Fibroblast of mammary gland (primary cell): ENCODE measurements around the gene CSTF2T.
A peak's percentile ranks its signal among the peaks of the same experiment; 100 is the strongest.

Source experiments
- DNase-seq: peaks from one replicate; pipeline ENCODE4 v3.0.0-alpha.2; 2010; ENCODE audit warnings: low read depth
- H3K4me3 ChIP-seq: 2 replicates; pipeline ENCODE4 v1.5.1; 2011; ENCODE audit warnings: low read depth, mild to moderate bottlenecking, low read length, moderate library complexity; ENCODE audit not compliant: control insufficient read depth
- TF ChIP-seq, protein P1 (sequence below): conservative IDR thresholded peaks from 2 replicates; pipeline ENCODE4 v1.5.1; 2011; ENCODE audit warnings: low read depth, low read length, inconsistent platforms; ENCODE audit not compliant: control insufficient read depth, insufficient read depth

CSTF2T gene

DNA sequence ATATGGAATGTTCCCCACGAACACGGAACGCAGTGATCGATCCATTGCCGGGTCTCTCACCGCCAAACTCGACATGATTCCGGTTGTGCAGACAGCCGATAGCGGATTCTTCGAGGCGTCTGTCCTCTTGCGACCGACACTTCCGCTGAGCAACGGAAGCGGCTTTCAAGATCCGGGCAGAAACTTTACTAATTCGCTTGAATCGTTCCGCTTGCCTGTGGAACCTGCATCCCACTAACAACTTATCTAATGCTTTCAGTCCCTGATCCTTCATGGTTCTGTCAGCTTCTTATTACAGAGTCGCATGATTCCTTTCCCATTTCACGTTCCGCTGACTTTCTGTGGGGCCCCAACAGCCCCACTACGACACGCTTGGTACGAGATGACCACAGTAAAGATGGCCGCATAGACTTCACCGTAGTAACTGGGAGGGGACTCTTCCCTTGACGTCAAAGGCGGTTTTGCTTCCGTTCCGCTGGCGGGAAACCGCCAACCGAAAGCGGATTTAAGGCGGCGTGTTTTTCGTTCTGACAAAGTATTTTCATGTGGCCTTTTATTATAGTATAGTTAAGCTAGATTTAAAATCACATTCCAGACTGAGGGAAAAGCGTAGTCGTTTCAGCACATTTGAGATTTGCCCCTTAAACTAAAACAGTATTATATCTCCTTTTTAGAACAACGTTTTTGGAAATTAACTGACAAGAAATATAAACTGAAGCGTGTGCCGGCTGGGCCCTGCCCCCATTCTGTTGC lies at the start of gene CSTF2T:
TSS of gene CSTF2T (minus strand) at position 121 of the 753 bp plus-strand sequence. CDS start at position 75, 46 bp downstream.
- TF ChIP-seq, protein P1, sequence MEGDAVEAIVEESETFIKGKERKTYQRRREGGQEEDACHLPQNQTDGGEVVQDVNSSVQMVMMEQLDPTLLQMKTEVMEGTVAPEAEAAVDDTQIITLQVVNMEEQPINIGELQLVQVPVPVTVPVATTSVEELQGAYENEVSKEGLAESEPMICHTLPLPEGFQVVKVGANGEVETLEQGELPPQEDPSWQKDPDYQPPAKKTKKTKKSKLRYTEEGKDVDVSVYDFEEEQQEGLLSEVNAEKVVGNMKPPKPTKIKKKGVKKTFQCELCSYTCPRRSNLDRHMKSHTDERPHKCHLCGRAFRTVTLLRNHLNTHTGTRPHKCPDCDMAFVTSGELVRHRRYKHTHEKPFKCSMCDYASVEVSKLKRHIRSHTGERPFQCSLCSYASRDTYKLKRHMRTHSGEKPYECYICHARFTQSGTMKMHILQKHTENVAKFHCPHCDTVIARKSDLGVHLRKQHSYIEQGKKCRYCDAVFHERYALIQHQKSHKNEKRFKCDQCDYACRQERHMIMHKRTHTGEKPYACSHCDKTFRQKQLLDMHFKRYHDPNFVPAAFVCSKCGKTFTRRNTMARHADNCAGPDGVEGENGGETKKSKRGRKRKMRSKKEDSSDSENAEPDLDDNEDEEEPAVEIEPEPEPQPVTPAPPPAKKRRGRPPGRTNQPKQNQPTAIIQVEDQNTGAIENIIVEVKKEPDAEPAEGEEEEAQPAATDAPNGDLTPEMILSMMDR, result no peak
- DNase-seq, result peak; percentile 96
- peak within 1 kb of the TSS; percentile 84 for H3K4me3 ChIP-seq

DNA sequence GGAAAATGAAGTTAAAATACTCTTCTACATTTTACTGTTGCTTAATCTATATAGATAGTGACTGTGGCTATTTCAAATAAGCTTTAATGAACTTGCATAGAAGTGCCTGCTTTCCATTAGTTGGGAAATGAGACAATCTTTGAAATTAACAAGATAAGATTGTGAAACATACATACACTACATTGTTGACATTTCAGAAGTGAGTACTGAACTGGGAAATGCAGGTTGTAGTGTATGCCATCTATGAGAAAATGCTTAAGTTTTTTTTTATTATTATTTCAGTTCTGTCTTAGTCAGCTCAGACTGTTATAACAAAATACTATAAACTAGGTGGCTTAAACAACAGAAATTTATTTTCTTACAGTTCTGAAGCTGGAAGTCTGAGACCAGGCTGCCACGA lies 49.6 kb upstream of the CSTF2T start:
- TF ChIP-seq, protein P1, result no peak
- DNase-seq, result no peak

DNA sequence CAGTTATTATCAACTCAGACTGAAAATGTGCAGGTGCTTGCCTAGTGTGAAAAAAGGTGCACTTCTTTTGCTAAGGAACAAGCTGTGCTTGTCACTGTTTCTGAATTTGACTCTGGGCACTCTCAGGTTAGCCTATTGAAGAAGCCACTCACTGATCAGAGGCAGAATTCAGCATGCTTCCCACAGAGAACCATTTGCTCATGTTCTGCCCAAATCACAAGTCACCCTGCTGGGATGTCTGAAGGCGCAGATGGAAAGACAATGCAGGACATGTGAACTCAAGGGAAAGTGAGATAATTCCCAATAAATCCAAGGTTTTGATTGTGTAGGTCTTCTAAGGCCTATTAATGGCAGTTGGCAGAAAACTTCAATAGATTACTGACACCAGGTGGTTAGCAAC lies 47.8 kb upstream of the CSTF2T start:
- no peak for DNase-seq
- TF ChIP-seq, protein P1, result no peak
- H3K4me3 ChIP-seq, result no peak overlapping the region

More for the DNA sequence above, 49.6 kb upstream of the CSTF2T start:
- no peak overlapping the region for H3K4me3 ChIP-seq

GRCh38 chr10:51745397-51745796 lies 46.0 kb upstream of the CSTF2T start:
- H3K4me3 ChIP-seq, result no peak overlapping the region
- TF ChIP-seq, protein P1, result no peak
- DNase-seq, result no peak

- TF ChIP-seq, protein P1, result no peak
- no peak for DNase-seq
- H3K4me3 ChIP-seq, result no peak overlapping the region
These were observed 45.0 kb upstream of the CSTF2T start for GRCh38 chr10:51744235-51745000.

- DNase-seq, result peak; percentile 48
- TF ChIP-seq, protein P1, result no peak
- H3K4me3 ChIP-seq, result no peak overlapping the region
These were observed 43.8 kb upstream of the CSTF2T start for GRCh38 chr10:51743146-51743545.
